ENCODE measurements around the gene SLC45A1. TPM values are rescaled to one million over a fixed set of nuclear protein-coding genes. Genes with fewer than 3 reads are reported as not detected.
A peak's percentile ranks its signal among the peaks of the same experiment; 100 is the strongest.

The SLC45A1 gene
- total RNA-seq, 4 donors from 2014 or later: 0.51 to 13.8 (median 7.4) TPM

DNA sequence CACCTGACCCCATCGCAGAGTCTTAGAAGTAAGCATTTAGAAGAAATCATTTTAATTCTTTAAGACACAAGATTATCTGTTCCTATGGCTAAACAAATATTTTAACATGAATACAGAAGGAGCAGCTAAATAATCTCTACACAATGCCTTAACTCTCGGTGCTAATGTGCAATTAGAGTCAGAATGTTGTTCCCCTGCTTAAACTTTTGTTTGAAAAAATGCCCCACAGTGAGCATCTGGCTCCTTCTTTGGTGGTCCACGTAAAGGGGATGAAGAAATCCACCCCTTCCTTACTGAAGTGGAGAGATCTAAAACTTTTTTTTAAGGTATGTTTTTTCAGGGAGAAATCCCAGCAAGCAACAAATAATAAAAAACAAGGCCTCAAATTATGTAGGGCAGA lies 55.2 kb downstream of the SLC45A1 start:
- Histone ChIP-seq H3K4me1 (peaks cover 19 to 26% of the 10 kb centered on the region in 2 donors), H3K4me3 (no peak overlapping the region), H3K36me3 (no peaks in the 10 kb centered on the region), H3K27ac (peak overlapping the region; percentile 85 to 92), H3K27me3 (no peaks in the 10 kb centered on the region), H3K9me3 (no peaks in the 10 kb centered on the region)
- intact Hi-C loops (cut with DNase I; ENCODE audit: low total_unique reads): loop anchor here (10.0 kb wide), 1 partner anchor 52 kb away; no protein-coding TSS in a partner anchor
- TF ChIP-seq, protein P1, sequence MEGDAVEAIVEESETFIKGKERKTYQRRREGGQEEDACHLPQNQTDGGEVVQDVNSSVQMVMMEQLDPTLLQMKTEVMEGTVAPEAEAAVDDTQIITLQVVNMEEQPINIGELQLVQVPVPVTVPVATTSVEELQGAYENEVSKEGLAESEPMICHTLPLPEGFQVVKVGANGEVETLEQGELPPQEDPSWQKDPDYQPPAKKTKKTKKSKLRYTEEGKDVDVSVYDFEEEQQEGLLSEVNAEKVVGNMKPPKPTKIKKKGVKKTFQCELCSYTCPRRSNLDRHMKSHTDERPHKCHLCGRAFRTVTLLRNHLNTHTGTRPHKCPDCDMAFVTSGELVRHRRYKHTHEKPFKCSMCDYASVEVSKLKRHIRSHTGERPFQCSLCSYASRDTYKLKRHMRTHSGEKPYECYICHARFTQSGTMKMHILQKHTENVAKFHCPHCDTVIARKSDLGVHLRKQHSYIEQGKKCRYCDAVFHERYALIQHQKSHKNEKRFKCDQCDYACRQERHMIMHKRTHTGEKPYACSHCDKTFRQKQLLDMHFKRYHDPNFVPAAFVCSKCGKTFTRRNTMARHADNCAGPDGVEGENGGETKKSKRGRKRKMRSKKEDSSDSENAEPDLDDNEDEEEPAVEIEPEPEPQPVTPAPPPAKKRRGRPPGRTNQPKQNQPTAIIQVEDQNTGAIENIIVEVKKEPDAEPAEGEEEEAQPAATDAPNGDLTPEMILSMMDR (IDR thresholded peaks at IDR 0.05): no peak
- TF ChIP-seq POLR2A (IDR thresholded peaks at IDR 0.05): no peak
- no peak for DNase-seq

DNA sequence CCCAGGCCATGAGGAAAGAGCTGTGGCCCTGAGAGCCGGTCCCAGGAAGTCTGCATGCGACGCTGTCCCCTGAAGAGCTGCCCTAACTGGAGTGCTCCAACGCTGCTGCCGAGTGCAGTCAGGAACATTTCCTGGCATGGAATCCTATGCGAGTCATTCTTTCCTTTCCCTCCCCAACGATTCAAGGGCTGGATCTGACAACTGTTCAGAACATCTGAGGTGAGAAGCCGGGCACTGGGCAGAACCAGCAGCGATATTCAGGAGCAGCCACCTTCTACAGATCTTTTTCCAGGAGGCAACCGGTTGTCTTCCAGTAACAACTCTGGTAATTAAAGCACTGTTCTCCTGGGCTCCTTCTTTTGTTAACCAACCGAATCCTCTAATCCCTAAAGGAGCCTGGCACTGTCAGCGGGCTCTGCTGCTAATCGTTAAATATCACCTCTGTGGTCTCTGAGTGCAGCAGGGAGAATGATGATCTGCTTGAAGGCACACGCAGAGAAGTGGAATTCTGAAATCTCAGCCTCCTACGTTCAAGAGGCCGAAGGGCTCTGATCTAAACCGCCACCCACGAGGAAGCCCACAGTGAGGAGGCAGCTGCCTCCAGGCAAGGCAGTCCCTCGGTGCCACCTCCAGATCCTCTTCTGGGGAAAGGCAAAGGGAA lies 55.8 kb downstream of the SLC45A1 start:
- peak overlapping the region in 1 of 2 donors; percentile 9 for H3K4me3 ChIP-seq
- intact Hi-C loops (cut with DNase I; ENCODE audit: low total_unique reads): loop anchor here (10.0 kb wide), 1 partner anchor 51 kb away; no protein-coding TSS in a partner anchor
- TF ChIP-seq POLR2A (IDR thresholded peaks at IDR 0.05): peak in 1 of 2 donors; percentile 54
- TF ChIP-seq, protein P1 (IDR thresholded peaks at IDR 0.05): no peak
- peak overlapping the region; percentile 85 to 92 for H3K27ac ChIP-seq
- H3K27me3 ChIP-seq: no peaks in the 10 kb centered on the region
- peak; percentile 74 to 86 for DNase-seq
- peaks cover 23 to 32% of the 10 kb centered on the region in 2 donors for H3K4me1 ChIP-seq
- H3K36me3 ChIP-seq: no peaks in the 10 kb centered on the region
- H3K9me3 ChIP-seq: no peaks in the 10 kb centered on the region

DNA sequence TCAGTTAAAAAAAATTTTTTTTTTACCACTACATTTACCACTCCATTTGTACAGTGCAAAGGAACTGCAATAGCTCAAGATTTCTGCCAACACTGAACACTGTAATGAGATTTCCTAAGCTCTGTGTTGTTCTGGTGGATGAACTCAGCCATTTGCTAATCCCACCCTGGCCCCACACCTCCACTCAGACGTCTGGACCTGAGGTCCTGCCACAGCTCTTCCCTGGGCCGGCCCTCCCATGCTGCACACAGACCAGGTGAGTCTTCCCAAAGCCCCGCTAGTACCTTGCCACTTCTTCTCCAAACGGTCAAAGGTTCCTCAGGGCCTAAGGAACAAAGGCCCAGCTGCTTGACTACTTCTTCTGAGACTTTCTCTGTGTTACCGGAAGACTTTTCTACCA lies 56.4 kb downstream of the SLC45A1 start:
- H3K9me3 ChIP-seq: no peaks in the 10 kb centered on the region
- no peaks in the 10 kb centered on the region for H3K27me3 ChIP-seq
- H3K27ac ChIP-seq: peak overlapping the region; percentile 85 to 92
- peak in 1 of 2 donors; percentile 35 for DNase-seq
- peaks cover 20 to 38% of the 10 kb centered on the region in 2 donors for H3K4me1 ChIP-seq
- H3K4me3 ChIP-seq: peak overlapping the region in 1 of 2 donors; percentile 9
- TF ChIP-seq POLR2A (IDR thresholded peaks at IDR 0.05): no peak
- TF ChIP-seq, protein P1 (IDR thresholded peaks at IDR 0.05): no peak
- H3K36me3 ChIP-seq: no peaks in the 10 kb centered on the region
- intact Hi-C loops (cut with DNase I; ENCODE audit: low total_unique reads): loop anchor here (10.0 kb wide), 1 partner anchor 50 kb away; no protein-coding TSS in a partner anchor

DNA sequence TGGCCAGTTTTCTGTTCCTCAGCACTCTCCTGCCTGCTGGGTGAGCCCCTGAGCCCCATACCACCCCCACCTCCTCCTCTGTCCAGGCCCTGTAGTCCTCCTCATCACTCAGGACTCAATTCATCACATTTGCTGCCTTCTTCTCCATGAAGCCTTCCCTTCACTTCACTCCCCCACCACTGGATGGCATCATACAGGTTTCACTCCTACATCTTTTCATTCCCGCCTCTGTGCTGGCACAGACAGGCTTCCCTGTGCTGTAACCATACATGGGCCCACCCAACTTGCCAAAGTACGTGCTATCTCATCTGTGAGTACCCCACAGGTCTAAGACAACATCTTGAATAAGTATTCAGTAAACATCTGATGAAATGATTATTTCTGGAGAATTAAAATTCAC lies 56.9 kb downstream of the SLC45A1 start:
- no peaks in the 10 kb centered on the region for H3K9me3 ChIP-seq
- TF ChIP-seq, protein P1 (IDR thresholded peaks at IDR 0.05): no peak
- TF ChIP-seq POLR2A (IDR thresholded peaks at IDR 0.05): no peak
- H3K36me3 ChIP-seq: no peaks in the 10 kb centered on the region
- H3K4me3 ChIP-seq: no peak overlapping the region
- intact Hi-C loops (cut with DNase I; ENCODE audit: low total_unique reads): loop anchor here (10.0 kb wide), 1 partner anchor 50 kb away; no protein-coding TSS in a partner anchor
- H3K27me3 ChIP-seq: no peaks in the 10 kb centered on the region
- DNase-seq: peak in 1 of 2 donors; percentile 21
- peaks cover 20 to 43% of the 10 kb centered on the region in 2 donors for H3K4me1 ChIP-seq
- H3K27ac ChIP-seq: peak overlapping the region; percentile 85 to 92

DNA sequence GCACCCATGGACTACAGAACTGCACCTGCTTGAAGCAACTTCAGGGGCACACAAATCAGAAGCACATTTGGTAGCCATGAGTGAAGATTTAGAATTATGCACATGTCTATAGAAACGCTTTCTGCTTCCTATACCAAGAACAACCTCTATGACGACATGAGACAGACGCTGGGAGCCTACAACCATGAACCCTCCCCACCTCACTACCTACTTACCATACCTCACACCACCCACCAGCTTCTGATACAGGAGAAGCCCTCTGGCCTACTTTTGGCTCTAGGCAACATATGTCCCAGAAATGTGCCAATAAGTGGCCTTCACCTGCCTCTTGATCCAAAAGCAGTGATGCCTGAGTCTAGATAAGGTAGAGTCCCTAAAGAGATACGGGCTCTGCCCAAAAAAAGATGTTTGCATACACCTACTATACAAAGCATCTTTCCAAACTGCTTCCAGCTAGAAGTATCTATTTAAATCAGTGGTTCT lies 58.5 kb downstream of the SLC45A1 start:
- no peaks in the 10 kb centered on the region for H3K9me3 ChIP-seq
- H3K27ac ChIP-seq: peak overlapping the region; percentile 67 to 78
- DNase-seq: peak in 1 of 2 donors; percentile 11
- TF ChIP-seq POLR2A (IDR thresholded peaks at IDR 0.05): no peak
- TF ChIP-seq, protein P1 (IDR thresholded peaks at IDR 0.05): no peak
- H3K36me3 ChIP-seq: no peaks in the 10 kb centered on the region
- no peak overlapping the region for H3K4me3 ChIP-seq
- H3K4me1 ChIP-seq: peaks cover 20 to 54% of the 10 kb centered on the region in 2 donors
- no peaks in the 10 kb centered on the region for H3K27me3 ChIP-seq
- intact Hi-C loops (cut with DNase I; ENCODE audit: low total_unique reads): loop anchor here (10.0 kb wide), 1 partner anchor 48 kb away; no protein-coding TSS in a partner anchor

Measured in uterus (tissue), 4 donors.